HCT116 (cell line): ENCODE measurements around the gene GSK3A. TPM values are rescaled to one million over a fixed set of nuclear protein-coding genes. Genes with fewer than 3 reads are reported as not detected.
A peak's percentile ranks its signal among the peaks of the same experiment; 100 is the strongest.

Experiments
- ATAC-seq: fragments of 200-7000 bp; cut with Tn5 transposase; 2 replicates; pipeline ENCODE4 v1.9.1; 2020; ENCODE audit warnings: mild to moderate bottlenecking, moderate library complexity
- BruUV-seq: library from RNA; stranded (reverse); fragments of 400-500 nt; replicated peaks from 2 replicates; lab custom pipeline; 2021; lab: Mats Ljungman, UMichigan
- CTCF ChIA-PET: fragments of 300-600 bp; sonication (Branson Sonifier 250); formaldehyde crosslinking; loops from one replicate; lab custom pipeline; 2021; ENCODE audit warnings: antibody characterized with exemption; lab: Charles Lee
- POLR2A ChIA-PET: fragments of 300-600, 350-600 bp; sonication (Branson Sonifier 250); formaldehyde crosslinking; loops from one replicate; lab custom pipeline; 2021; ENCODE audit warnings: antibody characterized with exemption; lab: Charles Lee
- RAD21 ChIA-PET, 2 experiments: fragments of 300-600 bp; sonication (Branson Sonifier 250); formaldehyde crosslinking; loops; one replicate each; lab custom pipeline; 2023; ENCODE audit warnings: low total read pairs in 2 of 2; ENCODE audit not compliant: uncharacterized antibody in 2 of 2, unreplicated experiment in 2 of 2, low non-redundant PET in 1 of 2; lab: Charles Lee
- DNase-seq: peaks from one replicate; pipeline ENCODE4 v3.0.0-alpha.2; 2010; ENCODE audit warnings: low read depth, low spot score
- H2AFZ ChIP-seq: fragments of 200-600 bp; shearing (Covaris generic), sonication (generic); 2 replicates; pipeline ENCODE4 v1.6.1; 2017; ENCODE audit warnings: low read depth, mixed run types, mixed read lengths, antibody characterized with exemption, low read length; ENCODE audit not compliant: poor library complexity, severe bottlenecking
- H3K27ac ChIP-seq: 2 replicates; pipeline ENCODE4 v1.5.1; 2012; ENCODE audit warnings: low read depth, low read length
- H3K27me3 ChIP-seq: fragments of 200-600 bp; sonication (generic); 2 replicates; pipeline ENCODE4 v1.6.1; 2016; ENCODE audit warnings: mixed run types, low read length, mixed read lengths; ENCODE audit not compliant: insufficient read depth
- H3K36me3 ChIP-seq, 2 experiments: fragments of 200-500 bp in 1 of 2; fragments of 200-600 bp in 1 of 2; sonication (Bioruptor generic) in 1 of 2; sonication (generic) in 1 of 2; 2 replicates each; pipeline versions ENCODE4 v1.5.1 to v1.6.1; 2014 to 2016; ENCODE audit warnings: low read length in 2 of 2, inconsistent platforms in 1 of 2, mixed read lengths in 1 of 2, mixed run types in 1 of 2; ENCODE audit not compliant: insufficient read depth in 2 of 2, control insufficient read depth in 1 of 2
- H3K4me1 ChIP-seq, 2 experiments: fragments of 200-600 bp in 1 of 2; sonication (generic) in 1 of 2; 2 replicates each; pipeline versions ENCODE4 v1.5.1 to v1.6.1; 2012 to 2017; ENCODE audit warnings: low read length in 2 of 2, inconsistent platforms in 1 of 2, mild to moderate bottlenecking in 1 of 2, mixed read lengths in 1 of 2, mixed run types in 1 of 2, moderate library complexity in 1 of 2; ENCODE audit not compliant: insufficient read depth in 2 of 2, control insufficient read depth in 1 of 2
- H3K4me2 ChIP-seq: fragments of 200-600 bp; sonication (generic); 2 replicates; pipeline ENCODE4 v1.6.1; 2017; ENCODE audit warnings: mixed run types, low read length, mixed read lengths
- H3K4me3 ChIP-seq, 2 experiments: fragments of 200-600 bp in 1 of 2; sonication (generic) in 1 of 2; replicated peaks in 1 of 2; 2 replicates each; pipeline ENCODE4 v1.5.1; 2011 to 2016; ENCODE audit warnings: low read length in 2 of 2, control low read depth in 1 of 2, low read depth in 1 of 2, mild to moderate bottlenecking in 1 of 2, mixed read lengths in 1 of 2, mixed run types in 1 of 2
- H3K79me2 ChIP-seq: fragments of 200-600 bp; sonication (generic); 2 replicates; pipeline ENCODE4 v1.6.1; 2017; ENCODE audit warnings: mild to moderate bottlenecking, mixed run types, low read length, moderate library complexity, mixed read lengths; ENCODE audit not compliant: insufficient read depth
- H3K9ac ChIP-seq: fragments of 200-600 bp; sonication (generic); 2 replicates; pipeline ENCODE4 v1.6.1; 2016; ENCODE audit warnings: low read length, mixed read lengths
- H3K9me2 ChIP-seq: fragments of 200-600 bp; sonication (generic), shearing (Covaris generic); 2 replicates; pipeline ENCODE4 v1.6.1; 2017; ENCODE audit warnings: mixed run types, mild to moderate bottlenecking, moderate library complexity; ENCODE audit not compliant: insufficient read depth
- H3K9me3 ChIP-seq, 2 experiments: fragments of 200-500 bp in 1 of 2; fragments of 200-600 bp in 1 of 2; sonication (Bioruptor generic) in 1 of 2; sonication (generic) in 1 of 2; 2 replicates each; pipeline ENCODE4 v1.6.1; 2014 to 2017; ENCODE audit warnings: low read length in 2 of 2, mixed read lengths in 2 of 2, inconsistent platforms in 1 of 2, low read depth in 1 of 2, mild to moderate bottlenecking in 1 of 2, mixed run types in 1 of 2, moderate library complexity in 1 of 2; ENCODE audit not compliant: control insufficient read depth in 1 of 2, insufficient read depth in 1 of 2
- H4K20me1 ChIP-seq: fragments of 200-600 bp; sonication (generic), shearing (Covaris generic); 2 replicates; pipeline ENCODE4 v1.6.1; 2017; ENCODE audit warnings: mixed run types, mild to moderate bottlenecking, moderate library complexity; ENCODE audit not compliant: insufficient read depth
- CBX3 ChIP-seq: IDR thresholded peaks from 2 replicates; pipeline ENCODE4 v1.6.1; 2012; ENCODE audit warnings: low read depth
- CEBPB ChIP-seq: IDR thresholded peaks from 2 replicates; pipeline ENCODE4 v1.6.1; 2012; ENCODE audit warnings: low read depth
- ELF1 ChIP-seq: IDR thresholded peaks from 2 replicates; pipeline ENCODE4 v1.6.1; 2012; ENCODE audit warnings: low read depth, borderline replicate concordance
- EZH2 ChIP-seq: fragments of 200-600 bp; sonication (generic); IDR thresholded peaks from 2 replicates; pipeline ENCODE4 v1.6.1; 2017; ENCODE audit warnings: antibody characterized with exemption, mixed run types
- EZH2phosphoT487 ChIP-seq: fragments of 200-600 bp; IDR thresholded peaks from 2 replicates; pipeline ENCODE4 v1.6.1; 2018; ENCODE audit warnings: antibody characterized with exemption, borderline replicate concordance
- FOSL1 ChIP-seq: IDR thresholded peaks from 2 replicates; pipeline ENCODE4 v1.6.1; 2012; ENCODE audit warnings: low read depth
- JUND ChIP-seq: IDR thresholded peaks from 2 replicates; pipeline ENCODE4 v1.6.1; 2012
- POLR2A ChIP-seq: IDR thresholded peaks from 2 replicates; pipeline ENCODE4 v1.7.0; 2011; ENCODE audit warnings: borderline replicate concordance; ENCODE audit not compliant: insufficient read depth, insufficient read length; ENCODE audit errors: extremely low read depth
- POLR2AphosphoS5 ChIP-seq: IDR thresholded peaks from 2 replicates; pipeline ENCODE4 v1.6.1; 2011; ENCODE audit warnings: mild to moderate bottlenecking, low read depth, low read length, moderate library complexity
- RAD21 ChIP-seq: IDR thresholded peaks from 2 replicates; pipeline ENCODE4 v1.6.1; 2012; ENCODE audit warnings: low read depth, mild to moderate bottlenecking
- REST ChIP-seq: IDR thresholded peaks from 2 replicates; pipeline ENCODE4 v1.6.1; 2012; ENCODE audit warnings: low read depth
- SP1 ChIP-seq: IDR thresholded peaks from 2 replicates; pipeline ENCODE4 v1.6.1; 2012; ENCODE audit warnings: low read depth
- SRF ChIP-seq: IDR thresholded peaks from 2 replicates; pipeline ENCODE4 v1.6.1; 2012; ENCODE audit warnings: low read depth
- intact Hi-C: fragments of 100-400 bp; cut with micrococcal nuclease; formaldehyde crosslinking; loops from 2 replicates; pipeline ENCODE4 v1.10.0; 2022
- total RNA-seq: library from RNA; stranded (reverse); gene quantifications from one replicate; pipeline ENCODE4 v1.2.1, GENCODE V29; 2021; ENCODE audit not compliant: unreplicated experiment
- TF ChIP-seq, protein P1 (sequence below), 3 experiments: fragments of 200-600 bp in 1 of 3; sonication (generic) in 1 of 3; IDR thresholded peaks in 2 of 3; conservative IDR thresholded peaks in 1 of 3; 2 replicates each; pipeline ENCODE4 v1.5.1; 2012 to 2017; ENCODE audit warnings: low read depth in 2 of 3, low read length in 2 of 3, antibody characterized with exemption in 1 of 3, borderline replicate concordance in 1 of 3, control low read depth in 1 of 3, mild to moderate bottlenecking in 1 of 3, mixed read lengths in 1 of 3, mixed run types in 1 of 3, moderate library complexity in 1 of 3; ENCODE audit not compliant: insufficient read depth in 1 of 3

GSK3A gene
- total RNA-seq, 1 experiment from 2014 or later: 57.2 TPM

GRCh38 chr19:42271045-42271419 lies 28.6 kb upstream of the GSK3A start (continued):
- TF ChIP-seq JUND: no peak
- no peak for TF ChIP-seq POLR2AphosphoS5
- no peak for TF ChIP-seq ELF1

DNA sequence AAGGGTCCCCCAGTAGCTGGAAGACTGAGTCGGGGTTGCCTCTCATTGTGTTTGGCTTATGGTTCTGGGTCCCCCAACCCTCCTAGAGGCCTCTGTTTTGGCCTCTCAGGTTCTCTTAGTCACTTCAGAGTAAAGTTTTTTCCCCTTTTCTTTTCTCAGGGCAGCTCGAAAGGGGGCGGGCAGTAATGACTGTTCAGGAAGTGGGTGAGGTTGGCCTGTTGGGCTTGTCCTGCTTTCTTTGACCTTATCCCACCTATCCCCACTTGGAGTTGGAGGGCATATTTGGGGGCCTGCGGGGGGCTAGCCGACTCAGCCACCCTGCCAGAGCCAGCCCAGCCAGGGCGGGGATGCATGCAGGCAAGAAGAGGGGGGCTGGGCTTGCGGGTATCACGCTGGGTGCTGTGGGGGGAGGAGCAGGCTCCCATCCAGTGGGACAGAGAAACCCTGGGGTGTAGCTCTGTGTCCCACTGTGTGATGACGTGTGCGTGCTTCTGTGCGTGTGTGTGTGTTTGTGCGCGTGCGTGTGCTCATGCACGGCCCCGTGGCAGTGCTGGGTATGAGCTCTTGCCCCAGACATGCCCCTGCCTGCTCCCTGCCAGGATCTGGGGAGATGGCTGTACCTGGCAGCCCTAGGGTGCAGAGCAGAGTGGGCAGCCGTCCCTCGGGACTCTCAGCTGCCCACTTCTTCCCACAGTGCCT lies 28.1 kb upstream of the GSK3A start:
- Histone ChIP-seq H3K27ac (peak overlapping the region; percentile 90), H3K4me1 (peaks cover 23 to 32% of the 10 kb centered on the region in 2 experiments), H3K79me2 (peaks cover 16% of the 10 kb centered on the region), H4K20me1 (no peaks in the 10 kb centered on the region), H3K9me3 (no peaks in the 10 kb centered on the region), H3K9me2 (no peaks in the 10 kb centered on the region), H3K36me3 (peaks cover 3 to 5% of the 10 kb centered on the region in 2 experiments; a peak in 2 of 4 replicates), H3K4me3 (peak overlapping the region; percentile 74 to 80), H3K4me2 (peak overlapping the region; percentile 93), H3K27me3 (no peaks in the 10 kb centered on the region), H3K9ac (peak overlapping the region; percentile 73), H2AFZ (no peak overlapping the region)
- ChIA-PET RAD21 (interaction anchor here in 1 of 2 experiments (0.8 kb wide), 1 partner anchor 24 kb away, joined by 3 read pairs; no protein-coding TSS in a partner anchor), POLR2A (interaction anchor here (0.9 to 1.6 kb wide), 3 partner anchors 9 to 22 kb away, joined by 3 to 4 read pairs (median 3); no protein-coding TSS in a partner anchor), CTCF (interaction anchor here (0.6 to 2.1 kb wide), 3 partner anchors 9 to 52 kb away, joined by 3 to 22 read pairs (median 4); no protein-coding TSS in a partner anchor)
- DNase-seq: no peak
- intact Hi-C loops: no loop called here
- BruUV-seq: TSS peak; percentile 32
- TF ChIP-seq POLR2A (no peak), FOSL1 (no peak), CEBPB (no peak), SP1 (no peak), RAD21 (no peak), REST (no peak), POLR2AphosphoS5 (no peak), EZH2 (no peak), SRF (no peak), EZH2phosphoT487 (no peak), CBX3 (no peak), ELF1 (no peak)
- TF ChIP-seq, protein P1, sequence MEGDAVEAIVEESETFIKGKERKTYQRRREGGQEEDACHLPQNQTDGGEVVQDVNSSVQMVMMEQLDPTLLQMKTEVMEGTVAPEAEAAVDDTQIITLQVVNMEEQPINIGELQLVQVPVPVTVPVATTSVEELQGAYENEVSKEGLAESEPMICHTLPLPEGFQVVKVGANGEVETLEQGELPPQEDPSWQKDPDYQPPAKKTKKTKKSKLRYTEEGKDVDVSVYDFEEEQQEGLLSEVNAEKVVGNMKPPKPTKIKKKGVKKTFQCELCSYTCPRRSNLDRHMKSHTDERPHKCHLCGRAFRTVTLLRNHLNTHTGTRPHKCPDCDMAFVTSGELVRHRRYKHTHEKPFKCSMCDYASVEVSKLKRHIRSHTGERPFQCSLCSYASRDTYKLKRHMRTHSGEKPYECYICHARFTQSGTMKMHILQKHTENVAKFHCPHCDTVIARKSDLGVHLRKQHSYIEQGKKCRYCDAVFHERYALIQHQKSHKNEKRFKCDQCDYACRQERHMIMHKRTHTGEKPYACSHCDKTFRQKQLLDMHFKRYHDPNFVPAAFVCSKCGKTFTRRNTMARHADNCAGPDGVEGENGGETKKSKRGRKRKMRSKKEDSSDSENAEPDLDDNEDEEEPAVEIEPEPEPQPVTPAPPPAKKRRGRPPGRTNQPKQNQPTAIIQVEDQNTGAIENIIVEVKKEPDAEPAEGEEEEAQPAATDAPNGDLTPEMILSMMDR (IDR thresholded peaks at IDR 0.05 in 2 of 3, conservative IDR thresholded peaks at IDR 0.05 in 1 of 3; ENCODE audit: borderline replicate concordance in 1 of 3, insufficient read depth in 1 of 3, low read depth in 2 of 3, low read length in 2 of 3): no peak
- TF ChIP-seq, all 23 proteins: peak for 0
- ATAC-seq: no peak
